ENCODE data around the gene HSF2BP. TPM values are rescaled to one million over a fixed set of nuclear protein-coding genes. Genes with fewer than 3 reads are reported as not detected.

The HSF2BP gene
- total and polyA plus RNA-seq, 5 donors = 0.18 to 0.42 (median 0.34) TPM

- H3K4me3 ChIP-seq (ENCODE audit: low read length) = no peak overlapping the region
- WGBS = 68% methylated on average over 9 of the region's 9 CpGs
- intact Hi-C loops (cut with DNase I) = loop anchor here in 1 of 4 donors (10.0 kb wide), 1 partner anchor 303 kb away; no protein-coding TSS in a partner anchor
Observed at GRCh38 chr21:43648171-43648570, 11.1 kb downstream of the HSF2BP start.

DNA sequence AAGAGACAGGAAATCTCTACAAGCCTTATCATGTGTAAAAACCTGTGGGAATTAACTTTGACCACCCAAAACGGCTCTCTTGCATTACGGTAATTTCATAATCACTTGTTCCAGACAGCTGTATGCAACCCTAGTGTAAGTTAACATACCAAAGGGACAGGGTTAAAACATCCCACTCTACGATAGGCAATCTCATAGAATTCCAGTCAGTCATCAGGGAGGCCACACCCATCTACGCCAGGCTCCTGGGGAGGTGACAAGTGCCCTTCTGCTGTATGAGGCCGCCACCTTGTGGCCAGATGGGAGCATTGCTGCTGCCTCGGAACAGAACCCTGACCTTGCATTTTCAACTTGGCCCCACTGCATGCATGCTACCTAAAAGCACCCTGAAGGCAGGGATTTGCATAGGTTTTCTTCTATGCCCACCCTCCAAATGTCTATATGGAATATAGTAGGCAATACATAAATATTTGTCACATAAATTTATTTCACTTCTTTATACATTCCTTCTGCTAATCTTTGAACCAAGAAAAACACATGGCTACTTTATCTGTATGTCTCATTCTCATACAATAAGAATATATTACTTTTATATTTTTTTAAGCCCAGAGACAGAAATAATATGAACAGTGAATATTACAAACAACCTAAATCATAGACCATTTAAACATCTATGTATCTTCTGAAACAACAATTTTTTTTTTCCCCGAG is 12.6 kb downstream of the HSF2BP start:
- intact Hi-C loops (cut with DNase I) = loop anchor here in 1 of 4 donors (10.0 kb wide), 1 partner anchor 302 kb away; no protein-coding TSS in a partner anchor
- no peaks in the 10 kb centered on the region for H3K4me1 ChIP-seq (ENCODE audit: control insufficient read depth, insufficient read depth, low read length)
- no peak overlapping the region for H3K27ac ChIP-seq (ENCODE audit: low read length)
- H3K4me3 ChIP-seq (ENCODE audit: low read length) = no peak overlapping the region
- 17% methylated on average over 7 of the region's 7 CpGs for WGBS
- H3K27me3 ChIP-seq (ENCODE audit: control insufficient read depth, insufficient read depth) = no peaks in the 10 kb centered on the region
- no peaks in the 10 kb centered on the region for H3K9me3 ChIP-seq (ENCODE audit: control insufficient read depth, low read length)
- ATAC-seq = peak; percentile 96 to 98
- DNase-seq = peak; percentile 92 to 95 (median 95)

More at GRCh38 chr21:43648171-43648570, 11.1 kb downstream of the HSF2BP start:
- ATAC-seq (no peak), DNase-seq (no peak)
- Histone ChIP-seq H3K27me3 (ENCODE audit: control insufficient read depth, insufficient read depth) (no peaks in the 10 kb centered on the region), H3K27ac (ENCODE audit: low read length) (no peak overlapping the region), H3K4me1 (ENCODE audit: control insufficient read depth, insufficient read depth, low read length) (no peaks in the 10 kb centered on the region), H3K9me3 (ENCODE audit: control insufficient read depth, low read length) (no peaks in the 10 kb centered on the region)

DNA sequence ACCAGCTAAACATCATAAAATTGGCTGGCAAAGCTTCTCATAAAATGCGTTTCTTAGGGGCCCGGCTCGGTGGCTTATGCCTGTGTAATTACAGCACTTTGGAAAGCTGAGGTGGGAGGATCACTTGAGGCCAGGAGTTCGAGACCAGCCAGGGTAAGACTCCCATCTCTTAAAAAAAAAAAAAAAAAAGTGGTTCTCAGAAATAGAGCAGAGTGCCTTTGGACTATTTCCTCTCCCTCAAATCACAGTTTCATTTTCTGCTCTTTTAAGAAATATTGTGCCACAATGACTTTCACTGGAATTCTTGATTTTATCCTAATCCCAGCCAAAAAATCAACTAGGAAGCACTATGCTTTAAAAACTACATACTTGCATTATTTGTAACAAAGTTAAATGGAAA is 13.3 kb downstream of the HSF2BP start:
- H3K4me3 ChIP-seq (ENCODE audit: low read length) = peak overlapping the region; percentile 30
- DNase-seq (no peak), ATAC-seq (peak in 1 of 2 donors; percentile 19)
- no peaks in the 10 kb centered on the region for H3K27me3 ChIP-seq (ENCODE audit: control insufficient read depth, insufficient read depth)
- intact Hi-C loops (cut with DNase I) = loop anchor here in 1 of 4 donors (10.0 kb wide), 1 partner anchor 301 kb away; no protein-coding TSS in a partner anchor
- H3K27ac ChIP-seq (ENCODE audit: low read length) = peak overlapping the region; percentile 61
- no peaks in the 10 kb centered on the region for H3K9me3 ChIP-seq (ENCODE audit: control insufficient read depth, low read length)
- 22% methylated on average over 4 of the region's 4 CpGs for WGBS
- no peaks in the 10 kb centered on the region for H3K4me1 ChIP-seq (ENCODE audit: control insufficient read depth, insufficient read depth, low read length)

GRCh38 chr21:43645136-43645891 is 14.0 kb downstream of the HSF2BP start:
- no peaks in the 10 kb centered on the region for H3K9me3 ChIP-seq (ENCODE audit: control insufficient read depth, low read length)
- peak overlapping the region; percentile 30 for H3K4me3 ChIP-seq (ENCODE audit: low read length)
- 23% methylated on average over 12 of the region's 12 CpGs for WGBS
- ATAC-seq = peak; percentile 88 to 90
- peak in 2 of 3 donors; percentile 51 to 61 for DNase-seq
- H3K27me3 ChIP-seq (ENCODE audit: control insufficient read depth, insufficient read depth) = no peaks in the 10 kb centered on the region
- intact Hi-C loops (cut with DNase I) = loop anchor here in 1 of 4 donors (10.0 kb wide), 1 partner anchor 301 kb away; no protein-coding TSS in a partner anchor
- H3K4me1 ChIP-seq (ENCODE audit: control insufficient read depth, insufficient read depth, low read length) = no peaks in the 10 kb centered on the region
- H3K27ac ChIP-seq (ENCODE audit: low read length) = peak overlapping the region; percentile 61

DNA sequence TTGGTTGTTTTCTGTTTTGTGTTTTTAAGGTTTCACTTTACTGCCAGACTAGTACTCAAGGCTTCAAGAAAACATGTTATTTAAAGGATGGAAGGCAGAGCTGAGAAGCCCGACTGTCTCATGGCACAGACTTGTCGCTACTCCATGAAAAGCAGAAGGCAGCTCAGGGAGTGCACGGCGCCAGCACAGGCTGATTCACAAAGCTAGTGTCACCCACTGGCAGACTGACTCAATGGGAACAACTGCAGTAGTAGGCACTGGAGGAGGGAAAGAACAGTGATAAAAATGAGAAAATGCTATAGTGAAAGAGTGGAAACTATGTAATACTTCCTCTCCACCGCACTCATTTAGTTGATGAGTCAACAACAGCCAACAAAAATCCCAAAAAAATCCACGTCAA is 14.7 kb downstream of the HSF2BP start:
- peak; percentile 47 for ATAC-seq
- WGBS = 60% methylated on average over 6 of the region's 6 CpGs

DNA sequence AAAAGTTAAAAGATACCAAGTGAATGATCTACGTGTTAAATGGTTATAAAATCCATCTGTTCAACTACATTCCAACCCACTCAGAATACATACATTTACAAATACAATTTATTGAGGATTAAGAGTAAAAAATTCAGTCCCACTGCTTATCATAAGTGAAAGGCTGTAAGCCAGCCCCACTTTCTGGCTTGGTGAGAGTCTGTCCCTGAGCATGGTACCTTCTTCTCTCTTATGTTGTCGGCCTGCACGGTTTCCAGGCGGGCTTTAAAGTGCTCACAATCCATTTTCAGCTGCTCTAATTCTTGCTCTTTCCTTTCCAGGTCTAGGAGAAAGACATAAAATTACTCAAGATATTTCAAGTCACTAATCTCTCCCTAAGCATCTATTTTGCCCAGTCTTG is 15.2 kb downstream of the HSF2BP start:
- no peak for ATAC-seq
- DNase-seq = no peak
- no peaks in the 10 kb centered on the region for H3K27me3 ChIP-seq (ENCODE audit: control insufficient read depth, insufficient read depth)
- no peak overlapping the region for H3K4me3 ChIP-seq (ENCODE audit: low read length)
- H3K27ac ChIP-seq (ENCODE audit: low read length) = no peak overlapping the region
- intact Hi-C loops (cut with DNase I) = loop anchor here in 1 of 4 donors (10.0 kb wide), 1 partner anchor 299 kb away; no protein-coding TSS in a partner anchor
- 89% methylated on average over 4 of the region's 4 CpGs for WGBS
- no peaks in the 10 kb centered on the region for H3K9me3 ChIP-seq (ENCODE audit: control insufficient read depth, low read length)
- no peaks in the 10 kb centered on the region for H3K4me1 ChIP-seq (ENCODE audit: control insufficient read depth, insufficient read depth, low read length)

More for the DNA sequence above, 14.7 kb downstream of the HSF2BP start:
- no peaks in the 10 kb centered on the region for H3K4me1 ChIP-seq (ENCODE audit: control insufficient read depth, insufficient read depth, low read length)
- H3K4me3 ChIP-seq (ENCODE audit: low read length) = no peak overlapping the region
- intact Hi-C loops (cut with DNase I) = loop anchor here in 1 of 4 donors (10.0 kb wide), 1 partner anchor 300 kb away; no protein-coding TSS in a partner anchor
- H3K27ac ChIP-seq (ENCODE audit: low read length) = no peak overlapping the region
- no peaks in the 10 kb centered on the region for H3K27me3 ChIP-seq (ENCODE audit: control insufficient read depth, insufficient read depth)
- H3K9me3 ChIP-seq (ENCODE audit: control insufficient read depth, low read length) = no peaks in the 10 kb centered on the region
- peak; percentile 49 to 70 (median 63) for DNase-seq

DNA sequence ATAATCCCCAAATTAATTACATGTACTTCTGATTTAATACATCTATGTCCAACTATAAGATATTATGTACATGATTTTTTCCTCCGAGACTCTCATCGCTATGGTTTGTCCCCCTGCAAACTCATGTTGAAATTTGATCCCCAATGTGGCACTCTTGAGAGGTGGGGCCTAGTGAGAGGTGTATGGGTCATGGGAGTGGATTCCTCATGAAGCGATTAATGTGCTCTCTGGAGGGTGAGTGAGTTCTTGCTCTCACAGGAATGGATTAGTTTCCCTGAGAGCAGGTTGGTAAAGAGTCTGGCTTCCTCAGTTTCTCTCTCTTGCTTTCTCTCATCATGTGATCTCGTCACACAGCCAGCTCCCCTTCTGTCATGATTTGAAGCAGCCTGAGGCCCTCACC is 16.1 kb downstream of the HSF2BP start:
- Histone ChIP-seq H3K4me3 (ENCODE audit: low read length) (no peak overlapping the region), H3K27ac (ENCODE audit: low read length) (no peak overlapping the region), H3K27me3 (ENCODE audit: control insufficient read depth, insufficient read depth) (no peaks in the 10 kb centered on the region), H3K9me3 (ENCODE audit: control insufficient read depth, low read length) (no peaks in the 10 kb centered on the region), H3K4me1 (ENCODE audit: control insufficient read depth, insufficient read depth, low read length) (no peaks in the 10 kb centered on the region)
- intact Hi-C loops (cut with DNase I) = loop anchor here in 1 of 4 donors (10.0 kb wide), 1 partner anchor 298 kb away; no protein-coding TSS in a partner anchor
- ATAC-seq = no peak
- 91% methylated on average over 4 of the region's 4 CpGs for WGBS
- DNase-seq = no peak

DNA sequence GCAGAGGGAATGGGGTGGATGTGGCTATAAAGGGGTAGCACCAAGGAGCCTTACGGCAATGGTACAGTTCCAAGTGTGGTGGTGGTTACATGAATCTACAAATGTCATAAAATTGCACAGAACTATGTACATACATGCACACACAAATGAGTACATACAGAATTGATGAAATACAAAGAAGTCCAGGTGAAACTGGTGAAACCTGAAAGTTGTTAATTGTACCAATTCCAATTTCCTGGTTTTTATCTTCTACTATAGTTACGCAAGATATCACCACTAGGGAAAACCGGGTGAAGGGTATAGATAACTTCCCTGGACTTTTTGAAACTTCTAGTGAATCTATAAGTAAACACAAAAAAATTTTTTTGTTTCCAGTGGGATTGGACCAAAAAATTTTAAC is 18.9 kb downstream of the HSF2BP start:
- no peak for DNase-seq
- H3K4me3 ChIP-seq (ENCODE audit: low read length) = no peak overlapping the region
- no peak overlapping the region for H3K27ac ChIP-seq (ENCODE audit: low read length)
- intact Hi-C loops (cut with DNase I) = loop anchor here in 1 of 4 donors (10.0 kb wide), 1 partner anchor 296 kb away; no protein-coding TSS in a partner anchor
- no peaks in the 10 kb centered on the region for H3K27me3 ChIP-seq (ENCODE audit: control insufficient read depth, insufficient read depth)
- no peaks in the 10 kb centered on the region for H3K9me3 ChIP-seq (ENCODE audit: control insufficient read depth, low read length)
- no peaks in the 10 kb centered on the region for H3K4me1 ChIP-seq (ENCODE audit: control insufficient read depth, insufficient read depth, low read length)
- 79% methylated on average over 3 of the region's 3 CpGs for WGBS
- no peak for ATAC-seq

- Histone ChIP-seq H3K4me1 (ENCODE audit: control insufficient read depth, insufficient read depth, low read length) (no peaks in the 10 kb centered on the region), H3K9me3 (ENCODE audit: control insufficient read depth, low read length) (no peaks in the 10 kb centered on the region), H3K27ac (ENCODE audit: low read length) (no peak overlapping the region), H3K27me3 (ENCODE audit: control insufficient read depth, insufficient read depth) (no peaks in the 10 kb centered on the region), H3K4me3 (ENCODE audit: low read length) (no peak overlapping the region)
- DNase-seq = no peak
- intact Hi-C loops (cut with DNase I) = loop anchor here in 1 of 4 donors (10.0 kb wide), 1 partner anchor 295 kb away; no protein-coding TSS in a partner anchor
- WGBS = 67% methylated on average over 7 of the region's 7 CpGs
- ATAC-seq = no peak
Observed at GRCh38 chr21:43639470-43640353, 19.6 kb downstream of the HSF2BP start.

GRCh38 chr21:43637530-43638158 is 21.6 kb downstream of the HSF2BP start:
- intact Hi-C loops (cut with DNase I) = no loop called here
- 94% methylated on average over 3 of the region's 3 CpGs for WGBS

More at GRCh38 chr21:43637530-43638158, 21.6 kb downstream of the HSF2BP start:
- no peak for ATAC-seq
- H3K9me3 ChIP-seq (ENCODE audit: control insufficient read depth, low read length) = no peaks in the 10 kb centered on the region
- H3K4me3 ChIP-seq (ENCODE audit: low read length) = no peak overlapping the region
- H3K27ac ChIP-seq (ENCODE audit: low read length) = no peak overlapping the region
- H3K4me1 ChIP-seq (ENCODE audit: control insufficient read depth, insufficient read depth, low read length) = no peaks in the 10 kb centered on the region
- no peaks in the 10 kb centered on the region for H3K27me3 ChIP-seq (ENCODE audit: control insufficient read depth, insufficient read depth)
- no peak for DNase-seq
